B cell (primary cell): ENCODE measurements around the gene SKIDA1.

Source experiments
- CTCF ChIP-seq: fragments of 200-600 bp; IDR thresholded peaks from one replicate; pipeline ENCODE4 v1.8.0; 2022; ENCODE audit warnings: antibody characterized with exemption, mild to moderate bottlenecking
- EZH2 ChIP-seq: IDR thresholded peaks from 2 replicates; pipeline ENCODE4 v1.6.1; 2012; ENCODE audit warnings: borderline replicate concordance, low read depth, mild to moderate bottlenecking, moderate library complexity, low read length; ENCODE audit not compliant: insufficient read depth, poor library complexity, severe bottlenecking

- TF ChIP-seq CTCF (no peak), EZH2 (no peak)
Observed at GRCh38 chr10:21468086-21468485, 57.4 kb downstream of the SKIDA1 start.
